ENCODE measurements around the gene RILPL1.

DNA sequence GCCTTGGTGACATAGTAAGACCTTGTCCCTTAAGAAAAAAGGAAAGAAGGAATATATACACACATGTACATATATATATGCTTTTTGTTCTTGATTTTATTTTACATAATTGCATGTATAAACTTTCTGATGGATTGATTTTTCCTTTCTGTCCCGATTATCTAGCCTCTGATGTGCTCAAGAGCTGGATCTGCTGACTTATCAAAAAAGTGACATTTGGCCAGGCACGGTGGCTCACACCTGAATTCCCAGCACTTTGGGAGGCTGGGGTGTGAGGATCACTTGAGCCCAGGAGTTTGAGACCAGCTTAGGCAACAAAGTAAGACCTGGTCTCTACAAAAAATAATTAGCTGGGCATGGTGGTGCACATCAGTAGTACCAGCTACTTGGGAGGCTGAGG lies 63.5 kb downstream of the RILPL1 start:
- TF ChIP-seq, protein P1, sequence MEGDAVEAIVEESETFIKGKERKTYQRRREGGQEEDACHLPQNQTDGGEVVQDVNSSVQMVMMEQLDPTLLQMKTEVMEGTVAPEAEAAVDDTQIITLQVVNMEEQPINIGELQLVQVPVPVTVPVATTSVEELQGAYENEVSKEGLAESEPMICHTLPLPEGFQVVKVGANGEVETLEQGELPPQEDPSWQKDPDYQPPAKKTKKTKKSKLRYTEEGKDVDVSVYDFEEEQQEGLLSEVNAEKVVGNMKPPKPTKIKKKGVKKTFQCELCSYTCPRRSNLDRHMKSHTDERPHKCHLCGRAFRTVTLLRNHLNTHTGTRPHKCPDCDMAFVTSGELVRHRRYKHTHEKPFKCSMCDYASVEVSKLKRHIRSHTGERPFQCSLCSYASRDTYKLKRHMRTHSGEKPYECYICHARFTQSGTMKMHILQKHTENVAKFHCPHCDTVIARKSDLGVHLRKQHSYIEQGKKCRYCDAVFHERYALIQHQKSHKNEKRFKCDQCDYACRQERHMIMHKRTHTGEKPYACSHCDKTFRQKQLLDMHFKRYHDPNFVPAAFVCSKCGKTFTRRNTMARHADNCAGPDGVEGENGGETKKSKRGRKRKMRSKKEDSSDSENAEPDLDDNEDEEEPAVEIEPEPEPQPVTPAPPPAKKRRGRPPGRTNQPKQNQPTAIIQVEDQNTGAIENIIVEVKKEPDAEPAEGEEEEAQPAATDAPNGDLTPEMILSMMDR (IDR thresholded peaks at IDR 0.05), result no peak
- no peak for TF ChIP-seq POLR2A (IDR thresholded peaks at IDR 0.05)

Data from right lobe of liver (tissue), 4 donors.